Activated T-cell treated with anti-CD3 and anti-CD28 coated beads, Interleukin-2, amount 50 U/mL, for 72 hours (primary cell): ENCODE data around the gene KMT2C. TPM values are rescaled to one million over a fixed set of nuclear protein-coding genes. Genes with fewer than 3 reads are reported as not detected.
"Not testable (repeated sequence)": the region's sequence is repeated elsewhere in the genome, so short reads cannot be mapped to it uniquely, and the experiment has no call there.

Experiments used
- ATAC-seq, 2 donors: fragments of 150-1000 bp; cut with Tn5 transposase; replicated peaks in 1 of 2; 2 replicates each; pipeline ENCODE4 v1.10.0; 2021; ENCODE audit warnings: moderate library complexity in 2 of 2, mild to moderate bottlenecking in 1 of 2
- DNase-seq, 2 donors: peaks; one replicate each; pipeline ENCODE4 v3.0.0; 2021 to 2022; ENCODE audit warnings: mixed read lengths in 1 of 2
- H3K27ac Mint-ChIP-seq: one replicate; pipeline ENCODE4 v1.8.0; 2022; ENCODE audit warnings: mild to moderate bottlenecking, moderate library complexity, mixed read lengths
- H3K27me3 Mint-ChIP-seq: one replicate; pipeline ENCODE4 v1.8.0; 2022; ENCODE audit warnings: low read depth, mixed read lengths
- H3K36me3 Mint-ChIP-seq, 2 donors: one replicate each; pipeline ENCODE4 v1.8.0; 2022; ENCODE audit warnings: mixed read lengths in 2 of 2, mild to moderate bottlenecking in 1 of 2; ENCODE audit not compliant: insufficient read depth in 2 of 2
- H3K4me1 Mint-ChIP-seq: one replicate; pipeline ENCODE4 v1.8.0; 2022; ENCODE audit warnings: low read depth, mixed read lengths
- H3K4me3 Mint-ChIP-seq, 2 donors: one replicate each; pipeline ENCODE4 v1.8.0; 2022; ENCODE audit warnings: mild to moderate bottlenecking in 2 of 2, mixed read lengths in 2 of 2, moderate library complexity in 2 of 2
- H3K9me3 Mint-ChIP-seq, 2 donors: one replicate each; pipeline ENCODE4 v1.8.0; 2022; ENCODE audit warnings: mixed read lengths in 2 of 2
- total RNA-seq, 2 donors: library from RNA; stranded (reverse); gene quantifications; one replicate each; pipeline ENCODE4 v1.2.3, GENCODE V29; 2022

The KMT2C gene
- total RNA-seq, 2 donors from 2014 or later = 55.6 to 60.2 TPM

GRCh38 chr7:152434511-152435383 lies 1.1 kb downstream of the KMT2C start:
- DNase-seq (peak; percentile 49 to 50), ATAC-seq (peak; percentile 0)
- not testable (repeated sequence) for H3K27me3 Mint-ChIP-seq, H3K36me3 Mint-ChIP-seq, H3K9me3 Mint-ChIP-seq
- H3K4me3 Mint-ChIP-seq = peak overlapping the region; percentile 85 to 95
- H3K27ac Mint-ChIP-seq = peak overlapping the region; percentile 93
- H3K4me1 Mint-ChIP-seq = peaks cover 46% of the 10 kb centered on the region

- DNase-seq (peak; percentile 39 to 40), ATAC-seq (peak; percentile 46 to 54)
- Mint-ChIP-seq H3K4me3 (peak overlapping the region; percentile 85 to 95), H3K4me1 (peaks cover 54% of the 10 kb centered on the region), H3K27ac (peak overlapping the region; percentile 93)
- H3K27me3 Mint-ChIP-seq, H3K9me3 Mint-ChIP-seq, H3K36me3 Mint-ChIP-seq: not testable (repeated sequence)
Observed at GRCh38 chr7:152433721-152434490, 1.9 kb downstream of the KMT2C start.

- Mint-ChIP-seq H3K4me1 (peaks cover 60% of the 10 kb centered on the region), H3K4me3 (peak overlapping the region; percentile 85 to 95)
- ATAC-seq, H3K27ac Mint-ChIP-seq, DNase-seq, H3K9me3 Mint-ChIP-seq, H3K36me3 Mint-ChIP-seq, H3K27me3 Mint-ChIP-seq: not testable (repeated sequence)
Observed at GRCh38 chr7:152432735-152433134, 3.1 kb downstream of the KMT2C start.

GRCh38 chr7:152430854-152431253 lies 4.9 kb downstream of the KMT2C start:
- H3K4me3 Mint-ChIP-seq = no peak overlapping the region
- H3K36me3 Mint-ChIP-seq = no peaks in the 10 kb centered on the region
- DNase-seq (no peak), ATAC-seq (no peak)
- no peak overlapping the region for H3K27ac Mint-ChIP-seq
- no peaks in the 10 kb centered on the region for H3K9me3 Mint-ChIP-seq
- H3K4me1 Mint-ChIP-seq = peaks cover 70% of the 10 kb centered on the region
- no peaks in the 10 kb centered on the region for H3K27me3 Mint-ChIP-seq

GRCh38 chr7:152430118-152430517 lies 5.7 kb downstream of the KMT2C start:
- H3K27me3 Mint-ChIP-seq, H3K27ac Mint-ChIP-seq, H3K4me3 Mint-ChIP-seq: not testable (repeated sequence)

GRCh38 chr7:152424348-152425108 lies 11.3 kb downstream of the KMT2C start:
- peaks cover 11 to 17% of the 10 kb centered on the region in 2 donors for H3K36me3 Mint-ChIP-seq
- DNase-seq = peak; percentile 14 to 25
- H3K9me3 Mint-ChIP-seq = peaks cover 4 to 7% of the 10 kb centered on the region in 2 donors
- no peaks in the 10 kb centered on the region for H3K27me3 Mint-ChIP-seq
- peak; percentile 92 to 93 for ATAC-seq
- H3K4me3 Mint-ChIP-seq = peak overlapping the region; percentile 8 to 66
- peaks cover 63% of the 10 kb centered on the region for H3K4me1 Mint-ChIP-seq
- peak overlapping the region; percentile 85 for H3K27ac Mint-ChIP-seq

More at GRCh38 chr7:152430118-152430517, 5.7 kb downstream of the KMT2C start:
- not testable (repeated sequence) for ATAC-seq, DNase-seq, H3K36me3 Mint-ChIP-seq, H3K9me3 Mint-ChIP-seq
- H3K4me1 Mint-ChIP-seq = peaks cover 78% of the 10 kb centered on the region

- DNase-seq (no peak), ATAC-seq (no peak)
- Mint-ChIP-seq H3K4me1 (peaks cover 63% of the 10 kb centered on the region), H3K9me3 (peaks cover 4 to 7% of the 10 kb centered on the region in 2 donors), H3K36me3 (peaks cover 11 to 18% of the 10 kb centered on the region in 2 donors), H3K27me3 (no peaks in the 10 kb centered on the region), H3K4me3 (no peak overlapping the region), H3K27ac (no peak overlapping the region)
Observed at GRCh38 chr7:152423991-152424347, 11.8 kb downstream of the KMT2C start.

- H3K4me3 Mint-ChIP-seq, H3K9me3 Mint-ChIP-seq, DNase-seq, ATAC-seq, H3K27me3 Mint-ChIP-seq, H3K27ac Mint-ChIP-seq: not testable (repeated sequence)
- H3K4me1 Mint-ChIP-seq = peaks cover 58% of the 10 kb centered on the region
- peaks cover 11 to 18% of the 10 kb centered on the region in 2 donors for H3K36me3 Mint-ChIP-seq
Observed at GRCh38 chr7:152423171-152423570, 12.6 kb downstream of the KMT2C start.

GRCh38 chr7:152420950-152421349 lies 14.9 kb downstream of the KMT2C start:
- not testable (repeated sequence) for H3K9me3 Mint-ChIP-seq, DNase-seq, ATAC-seq, H3K27me3 Mint-ChIP-seq, H3K27ac Mint-ChIP-seq, H3K4me3 Mint-ChIP-seq
- peaks cover 11 to 21% of the 10 kb centered on the region in 2 donors for H3K36me3 Mint-ChIP-seq
- peaks cover 37% of the 10 kb centered on the region for H3K4me1 Mint-ChIP-seq

GRCh38 chr7:152419473-152420429 lies 16.1 kb downstream of the KMT2C start:
- Mint-ChIP-seq H3K36me3 (peaks cover 11 to 23% of the 10 kb centered on the region in 2 donors), H3K9me3 (peaks cover 4 to 6% of the 10 kb centered on the region in 2 donors), H3K27ac (peak overlapping the region; percentile 82), H3K4me1 (peaks cover 25% of the 10 kb centered on the region), H3K27me3 (no peaks in the 10 kb centered on the region), H3K4me3 (peak overlapping the region; percentile 46 to 77)
- no peak for DNase-seq
- peak; percentile 58 to 72 for ATAC-seq

GRCh38 chr7:152414779-152415178 lies 21.0 kb downstream of the KMT2C start:
- no peak for DNase-seq
- Mint-ChIP-seq H3K9me3 (no peaks in the 10 kb centered on the region), H3K27me3 (no peaks in the 10 kb centered on the region), H3K4me3 (no peak overlapping the region), H3K27ac (no peak overlapping the region), H3K36me3 (peaks cover 0 to 8% of the 10 kb centered on the region in 2 donors), H3K4me1 (peaks cover 14% of the 10 kb centered on the region)
- no peak for ATAC-seq

- Mint-ChIP-seq H3K27me3 (no peaks in the 10 kb centered on the region), H3K9me3 (peaks cover 4 to 5% of the 10 kb centered on the region in 2 donors)
Observed at GRCh38 chr7:152411389-152411788, 24.4 kb downstream of the KMT2C start.

More at GRCh38 chr7:152411389-152411788, 24.4 kb downstream of the KMT2C start:
- Mint-ChIP-seq H3K4me3 (no peak overlapping the region), H3K27ac (no peak overlapping the region), H3K4me1 (peaks cover 10% of the 10 kb centered on the region), H3K36me3 (peaks cover 0 to 4% of the 10 kb centered on the region in 2 donors)
- no peak for DNase-seq
- no peak for ATAC-seq
